Measurements from ENCODE around the gene CHMP1B. TPM values are rescaled to one million over a fixed set of nuclear protein-coding genes. Genes with fewer than 3 reads are reported as not detected.

CHMP1B gene
- total RNA-seq, 1 experiment from 2014 or later, result 38.7 TPM

- Histone ChIP-seq H4K20me1 (ENCODE audit: control insufficient read depth, insufficient read depth, insufficient read length) (no peaks in the 10 kb centered on the region), H2BK15ac (ENCODE audit: low read depth, low read length) (no peak overlapping the region), H4K8ac (replicated peaks; ENCODE audit: insufficient read length, low read depth, low read length) (no peak overlapping the region), H2AFZ (ENCODE audit: low read length) (no peak overlapping the region), H2BK12ac (ENCODE audit: insufficient read length, low read depth, low read length) (peak overlapping the region; percentile 83), H3K56ac (ENCODE audit: insufficient read length, low read depth, low read length) (no peak overlapping the region), H3K14ac (ENCODE audit: insufficient read depth, low read length) (no peak overlapping the region; the same call in 1 of the 2 replicates), H4K91ac (ENCODE audit: insufficient read length, low read depth, low read length) (peak overlapping the region; percentile 58), H3K4me1 (ENCODE audit: insufficient read depth, low read length) (peaks cover 5% of the 10 kb centered on the region; the same call in 1 of the 2 replicates), H3K9ac (ENCODE audit: extremely low read depth, insufficient read length, low read length) (no peak overlapping the region), H3K18ac (ENCODE audit: insufficient read length, low read depth, low read length) (peak overlapping the region; percentile 50), H3K4ac (ENCODE audit: low read depth, low read length) (no peak overlapping the region), H3K23me2 (ENCODE audit: insufficient read length, low read depth, low read length, poor library complexity, severe bottlenecking) (no peaks in the 10 kb centered on the region), H3T11ph (ENCODE audit: low read length) (no peak overlapping the region), H2BK5ac (ENCODE audit: insufficient read length, low read length) (peak overlapping the region; percentile 60), H2BK20ac (ENCODE audit: low read depth, low read length, poor library complexity, severe bottlenecking) (no peak overlapping the region), H3K27ac (ENCODE audit: insufficient read length, low read depth, low read length) (peak overlapping the region; percentile 87), H3K79me1 (ENCODE audit: insufficient read depth, low read depth, low read length, poor library complexity, severe bottlenecking) (no peaks in the 10 kb centered on the region), H2AK5ac (ENCODE audit: insufficient read length, low read length) (peak overlapping the region; percentile 94), H3K23ac (ENCODE audit: insufficient read length, low read depth, low read length) (no peak overlapping the region), H3K79me2 (ENCODE audit: insufficient read depth, low read length) (no peaks in the 10 kb centered on the region), H3K27me3 (ENCODE audit: insufficient read depth, low read length) (no peaks in the 10 kb centered on the region), H3K9me3 (ENCODE audit: control insufficient read depth, low read depth, low read length) (no peaks in the 10 kb centered on the region), H2BK120ac (ENCODE audit: low read depth, low read length, poor library complexity, severe bottlenecking) (no peak overlapping the region), H4K5ac (ENCODE audit: insufficient read length, low read depth, low read length) (no peak overlapping the region), H3K4me2 (ENCODE audit: insufficient read depth, insufficient read length, low read length) (no peak overlapping the region)
- Mint-ChIP-seq H3K4me1 (peaks cover 59 to 62% of the 10 kb centered on the region in 2 experiments), H3K27ac (peak overlapping the region; percentile 97 to 99 (median 99)), H3K27me3 (ENCODE audit: low read depth) (no peaks in the 10 kb centered on the region), H3K9me3 (no peaks in the 10 kb centered on the region), H3K36me3 (ENCODE audit: insufficient read depth in 1 of 3, low read depth in 3 of 3) (no peaks in the 10 kb centered on the region), H3K4me3 (peak overlapping the region in 1 of 2 experiments; percentile 67; a peak in 4 of 5 replicates)
- peak; percentile 77 for DNase-seq
- no CpG with 5 or more reads among the region's 11 CpGs for WGBS (ENCODE audit: extremely low coverage, insufficient read length, low lambda C conversion rate)
- no peak for TF ChIP-seq CTCF (conservative IDR thresholded peaks at IDR 0.05)
Observed at GRCh38 chr18:11808001-11808855, 43.0 kb upstream of the CHMP1B start.
